Choroid plexus epithelial cell (primary cell): ENCODE measurements around the gene MAP3K21.

Experiments
- DNase-seq: peaks from one replicate; pipeline ENCODE4 v3.0.0-alpha.2; 2010; ENCODE audit warnings: low read depth
- H3K4me3 ChIP-seq: 2 replicates; pipeline ENCODE4 v1.5.1; 2011; ENCODE audit warnings: low read depth, mild to moderate bottlenecking, control low read depth, low read length, moderate library complexity
- CTCF ChIP-seq: conservative IDR thresholded peaks from 2 replicates; pipeline ENCODE4 v1.5.1; 2011; ENCODE audit warnings: low read depth, mild to moderate bottlenecking, control low read depth, inconsistent platforms, low read length, moderate library complexity

The MAP3K21 gene

DNA sequence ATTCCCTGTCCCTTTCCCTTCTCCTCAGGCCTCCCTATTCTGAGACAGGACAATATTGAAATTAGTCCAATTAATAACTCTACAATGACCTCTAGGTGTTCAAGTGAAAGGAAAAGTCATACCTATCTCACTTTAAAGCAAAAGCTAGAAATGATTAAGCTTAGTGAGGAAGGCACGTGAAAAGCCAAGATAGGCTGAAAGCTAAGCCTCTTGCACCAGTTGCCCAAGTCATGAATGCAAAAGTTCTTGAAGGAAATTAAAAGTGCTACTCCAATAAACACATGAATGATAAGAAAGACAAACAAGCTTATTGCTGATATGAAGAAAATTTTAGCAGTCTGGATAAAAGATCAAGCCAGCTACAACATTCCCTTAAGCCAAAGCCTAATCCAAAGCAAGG lies 3.8 kb upstream of the MAP3K21 start:
- TF ChIP-seq CTCF, result no peak
- no peak for DNase-seq
- no peak overlapping the region for H3K4me3 ChIP-seq

DNA sequence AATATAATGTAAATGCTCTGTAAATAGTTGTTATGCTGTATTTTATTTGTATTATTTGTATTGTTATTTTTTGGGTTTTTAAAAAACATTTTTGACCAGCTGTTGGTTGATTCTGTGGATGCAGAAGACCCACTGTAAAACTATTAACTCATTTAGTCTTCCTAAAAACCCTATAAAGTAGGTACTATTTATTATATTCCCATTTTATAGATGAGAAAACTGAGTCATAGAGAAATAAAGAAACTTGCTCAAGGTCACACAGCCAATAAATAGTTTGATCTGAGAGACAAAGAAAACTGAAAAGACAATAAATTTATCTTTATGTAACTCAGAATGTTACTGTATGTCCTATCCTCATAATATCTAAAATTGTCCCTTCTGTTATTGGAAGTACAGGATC lies 1.2 kb upstream of the MAP3K21 start:
- no peak for DNase-seq
- TF ChIP-seq CTCF, result no peak
- no peak overlapping the region for H3K4me3 ChIP-seq

DNA sequence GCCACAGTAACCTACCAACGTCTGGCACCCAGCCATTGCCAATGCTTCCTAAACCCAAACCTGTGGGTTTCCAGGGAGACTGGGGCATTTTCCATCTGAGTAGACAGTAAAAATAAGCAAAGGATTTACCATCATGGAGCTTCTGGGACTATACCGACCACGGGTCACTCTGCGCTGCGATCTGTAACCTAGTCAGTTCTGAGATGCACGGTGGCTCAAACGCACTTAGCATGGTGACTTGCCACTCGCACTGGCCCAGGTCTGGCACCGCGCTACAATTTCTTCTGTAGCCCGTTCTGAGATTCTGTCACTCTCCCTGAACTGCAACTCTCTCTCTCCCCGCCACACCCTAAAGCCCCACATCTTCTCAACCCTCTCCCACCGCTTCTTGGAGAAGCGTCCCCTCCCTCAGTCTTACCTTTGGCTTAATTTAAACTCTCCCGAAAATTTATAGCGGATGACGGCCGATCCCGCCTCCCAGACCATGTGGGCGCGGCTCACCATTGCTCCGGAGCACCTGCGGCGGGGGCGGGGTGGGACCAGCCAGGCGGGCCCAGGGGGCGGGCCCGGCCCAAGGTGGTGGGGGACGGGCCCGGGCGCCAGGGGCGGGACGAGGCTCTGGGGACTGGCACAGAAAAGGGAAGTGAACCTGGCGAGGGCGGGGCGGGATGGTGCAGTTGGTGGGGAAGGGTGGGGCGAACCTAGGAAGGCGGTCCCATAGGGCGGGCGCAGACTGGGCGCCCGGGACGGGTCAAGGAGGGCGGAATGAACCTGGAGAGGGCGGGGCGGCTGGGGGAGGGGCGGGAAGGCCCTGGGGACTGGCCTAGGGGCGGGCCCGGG lies 493 bp upstream of the MAP3K21 start:
- TF ChIP-seq CTCF, result no peak
- no peak for DNase-seq
- peak overlapping the region; percentile 26 for H3K4me3 ChIP-seq

DNA sequence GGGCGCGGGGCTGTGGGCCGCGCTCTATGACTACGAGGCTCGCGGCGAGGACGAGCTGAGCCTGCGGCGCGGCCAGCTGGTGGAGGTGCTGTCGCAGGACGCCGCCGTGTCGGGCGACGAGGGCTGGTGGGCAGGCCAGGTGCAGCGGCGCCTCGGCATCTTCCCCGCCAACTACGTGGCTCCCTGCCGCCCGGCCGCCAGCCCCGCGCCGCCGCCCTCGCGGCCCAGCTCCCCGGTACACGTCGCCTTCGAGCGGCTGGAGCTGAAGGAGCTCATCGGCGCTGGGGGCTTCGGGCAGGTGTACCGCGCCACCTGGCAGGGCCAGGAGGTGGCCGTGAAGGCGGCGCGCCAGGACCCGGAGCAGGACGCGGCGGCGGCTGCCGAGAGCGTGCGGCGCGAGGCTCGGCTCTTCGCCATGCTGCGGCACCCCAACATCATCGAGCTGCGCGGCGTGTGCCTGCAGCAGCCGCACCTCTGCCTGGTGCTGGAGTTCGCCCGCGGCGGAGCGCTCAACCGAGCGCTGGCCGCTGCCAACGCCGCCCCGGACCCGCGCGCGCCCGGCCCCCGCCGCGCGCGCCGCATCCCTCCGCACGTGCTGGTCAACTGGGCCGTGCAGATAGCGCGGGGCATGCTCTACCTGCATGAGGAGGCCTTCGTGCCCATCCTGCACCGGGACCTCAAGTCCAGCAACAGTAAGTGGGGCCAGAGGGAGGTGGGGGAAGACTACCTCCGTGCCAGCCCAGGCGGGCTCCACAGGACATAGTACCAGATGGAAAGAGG lies 808 bp downstream of the MAP3K21 start:
- DNase-seq, result no peak
- peak overlapping the region; percentile 52 for H3K4me3 ChIP-seq
- no peak for TF ChIP-seq CTCF

- no peak overlapping the region for H3K4me3 ChIP-seq
- TF ChIP-seq CTCF, result no peak
- no peak for DNase-seq
These were observed 4.4 kb downstream of the MAP3K21 start for GRCh38 chr1:233331676-233332519.

GRCh38 chr1:233333086-233333485 lies 5.6 kb downstream of the MAP3K21 start:
- TF ChIP-seq CTCF, result no peak
- no peak overlapping the region for H3K4me3 ChIP-seq
- no peak for DNase-seq
